SK-N-SH treated with all-trans-retinoic acid at 6 μM for 48 hours (cell line): Measurements from ENCODE around the gene PMM2.
"Not testable (repeated sequence)": the region's sequence is repeated elsewhere in the genome, so short reads cannot be mapped to it uniquely, and the experiment has no call there.

Experiments
- BACH2 ChIP-seq: fragments of 250-450 bp; sonication (Bioruptor Pico); IDR thresholded peaks from 2 replicates; pipeline ENCODE4 v1.9.0; 2021; ENCODE audit warnings: mild to moderate bottlenecking, borderline replicate concordance
- CSRNP3 ChIP-seq: fragments of 250-450 bp; sonication (Bioruptor Pico); IDR thresholded peaks from 2 replicates; pipeline ENCODE4 v1.5.1; 2021; ENCODE audit warnings: mild to moderate bottlenecking, moderate library complexity
- SNAI2 ChIP-seq: fragments of 250-450 bp; sonication (Bioruptor Pico); IDR thresholded peaks from 2 replicates; pipeline ENCODE4 v1.5.0; 2020; ENCODE audit warnings: mild to moderate bottlenecking, moderate library complexity
- TCF4 ChIP-seq: fragments of 250-450 bp; sonication (Bioruptor Pico); IDR thresholded peaks from 2 replicates; pipeline ENCODE4 v1.8.0; 2021; ENCODE audit warnings: mild to moderate bottlenecking, moderate library complexity, borderline replicate concordance
- ZFP3 ChIP-seq: fragments of 250-450 bp; sonication (Bioruptor Pico); IDR thresholded peaks from 2 replicates; pipeline ENCODE4 v1.5.0; 2020; ENCODE audit warnings: mild to moderate bottlenecking, moderate library complexity

DNA sequence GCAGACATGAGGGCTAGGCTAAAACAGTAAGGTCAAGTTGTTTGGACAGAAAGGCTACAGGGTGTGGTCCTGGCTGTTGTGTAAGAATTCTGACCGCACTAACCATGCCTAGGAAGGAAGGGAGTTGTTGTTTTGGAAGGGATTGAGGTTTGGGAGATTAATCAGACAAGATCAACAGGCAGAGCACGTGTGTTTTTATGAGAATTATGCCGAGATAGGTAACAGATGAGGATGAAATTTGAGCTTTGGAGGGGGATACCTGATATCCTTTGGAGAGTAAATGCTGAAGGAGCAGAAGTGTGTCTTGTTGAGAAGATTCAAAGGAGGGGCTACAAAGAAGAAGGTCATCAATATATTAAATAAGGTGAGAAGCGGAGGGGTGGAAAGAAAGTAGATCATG lies 44.4 kb downstream of the PMM2 start:
- not testable (repeated sequence) for TF ChIP-seq BACH2, ZFP3, TCF4, CSRNP3, SNAI2 (CRISPR knock-in tag)
